HCT116 (cell line): Measurements from ENCODE around the gene PARVG. TPM values are rescaled to one million over a fixed set of nuclear protein-coding genes. Genes with fewer than 3 reads are reported as not detected.

Experiments
- ATAC-seq: fragments of 200-7000 bp; cut with Tn5 transposase; 2 replicates; pipeline ENCODE4 v1.9.1; 2020; ENCODE audit warnings: mild to moderate bottlenecking, moderate library complexity
- BruUV-seq: library from RNA; stranded (reverse); fragments of 400-500 nt; replicated peaks from 2 replicates; lab custom pipeline; 2021; lab: Mats Ljungman, UMichigan
- CTCF ChIA-PET: fragments of 300-600 bp; sonication (Branson Sonifier 250); formaldehyde crosslinking; loops from one replicate; lab custom pipeline; 2021; ENCODE audit warnings: antibody characterized with exemption; lab: Charles Lee
- POLR2A ChIA-PET: fragments of 300-600, 350-600 bp; sonication (Branson Sonifier 250); formaldehyde crosslinking; loops from one replicate; lab custom pipeline; 2021; ENCODE audit warnings: antibody characterized with exemption; lab: Charles Lee
- RAD21 ChIA-PET, 2 experiments: fragments of 300-600 bp; sonication (Branson Sonifier 250); formaldehyde crosslinking; loops; one replicate each; lab custom pipeline; 2023; ENCODE audit warnings: low total read pairs in 2 of 2; ENCODE audit not compliant: uncharacterized antibody in 2 of 2, unreplicated experiment in 2 of 2, low non-redundant PET in 1 of 2; lab: Charles Lee
- DNase-seq: peaks from one replicate; pipeline ENCODE4 v3.0.0-alpha.2; 2010; ENCODE audit warnings: low read depth, low spot score
- H2AFZ ChIP-seq: fragments of 200-600 bp; shearing (Covaris generic), sonication (generic); 2 replicates; pipeline ENCODE4 v1.6.1; 2017; ENCODE audit warnings: low read depth, mixed run types, mixed read lengths, antibody characterized with exemption, low read length; ENCODE audit not compliant: poor library complexity, severe bottlenecking
- H3K27ac ChIP-seq: 2 replicates; pipeline ENCODE4 v1.5.1; 2012; ENCODE audit warnings: low read depth, low read length
- H3K27me3 ChIP-seq: fragments of 200-600 bp; sonication (generic); 2 replicates; pipeline ENCODE4 v1.6.1; 2016; ENCODE audit warnings: mixed run types, low read length, mixed read lengths; ENCODE audit not compliant: insufficient read depth
- H3K36me3 ChIP-seq, 2 experiments: fragments of 200-500 bp in 1 of 2; fragments of 200-600 bp in 1 of 2; sonication (Bioruptor generic) in 1 of 2; sonication (generic) in 1 of 2; 2 replicates each; pipeline versions ENCODE4 v1.5.1 to v1.6.1; 2014 to 2016; ENCODE audit warnings: low read length in 2 of 2, inconsistent platforms in 1 of 2, mixed read lengths in 1 of 2, mixed run types in 1 of 2; ENCODE audit not compliant: insufficient read depth in 2 of 2, control insufficient read depth in 1 of 2
- H3K4me1 ChIP-seq, 2 experiments: fragments of 200-600 bp in 1 of 2; sonication (generic) in 1 of 2; 2 replicates each; pipeline versions ENCODE4 v1.5.1 to v1.6.1; 2012 to 2017; ENCODE audit warnings: low read length in 2 of 2, inconsistent platforms in 1 of 2, mild to moderate bottlenecking in 1 of 2, mixed read lengths in 1 of 2, mixed run types in 1 of 2, moderate library complexity in 1 of 2; ENCODE audit not compliant: insufficient read depth in 2 of 2, control insufficient read depth in 1 of 2
- H3K4me2 ChIP-seq: fragments of 200-600 bp; sonication (generic); 2 replicates; pipeline ENCODE4 v1.6.1; 2017; ENCODE audit warnings: mixed run types, low read length, mixed read lengths
- H3K4me3 ChIP-seq, 2 experiments: fragments of 200-600 bp in 1 of 2; sonication (generic) in 1 of 2; replicated peaks in 1 of 2; 2 replicates each; pipeline ENCODE4 v1.5.1; 2011 to 2016; ENCODE audit warnings: low read length in 2 of 2, control low read depth in 1 of 2, low read depth in 1 of 2, mild to moderate bottlenecking in 1 of 2, mixed read lengths in 1 of 2, mixed run types in 1 of 2
- H3K79me2 ChIP-seq: fragments of 200-600 bp; sonication (generic); 2 replicates; pipeline ENCODE4 v1.6.1; 2017; ENCODE audit warnings: mild to moderate bottlenecking, mixed run types, low read length, moderate library complexity, mixed read lengths; ENCODE audit not compliant: insufficient read depth
- H3K9ac ChIP-seq: fragments of 200-600 bp; sonication (generic); 2 replicates; pipeline ENCODE4 v1.6.1; 2016; ENCODE audit warnings: low read length, mixed read lengths
- H3K9me2 ChIP-seq: fragments of 200-600 bp; sonication (generic), shearing (Covaris generic); 2 replicates; pipeline ENCODE4 v1.6.1; 2017; ENCODE audit warnings: mixed run types, mild to moderate bottlenecking, moderate library complexity; ENCODE audit not compliant: insufficient read depth
- H3K9me3 ChIP-seq, 2 experiments: fragments of 200-500 bp in 1 of 2; fragments of 200-600 bp in 1 of 2; sonication (Bioruptor generic) in 1 of 2; sonication (generic) in 1 of 2; 2 replicates each; pipeline ENCODE4 v1.6.1; 2014 to 2017; ENCODE audit warnings: low read length in 2 of 2, mixed read lengths in 2 of 2, inconsistent platforms in 1 of 2, low read depth in 1 of 2, mild to moderate bottlenecking in 1 of 2, mixed run types in 1 of 2, moderate library complexity in 1 of 2; ENCODE audit not compliant: control insufficient read depth in 1 of 2, insufficient read depth in 1 of 2
- H4K20me1 ChIP-seq: fragments of 200-600 bp; sonication (generic), shearing (Covaris generic); 2 replicates; pipeline ENCODE4 v1.6.1; 2017; ENCODE audit warnings: mixed run types, mild to moderate bottlenecking, moderate library complexity; ENCODE audit not compliant: insufficient read depth
- CBX3 ChIP-seq: IDR thresholded peaks from 2 replicates; pipeline ENCODE4 v1.6.1; 2012; ENCODE audit warnings: low read depth
- EGR1 ChIP-seq: IDR thresholded peaks from 2 replicates; pipeline ENCODE4 v1.6.1; 2012; ENCODE audit warnings: low read depth
- FOSL1 ChIP-seq: IDR thresholded peaks from 2 replicates; pipeline ENCODE4 v1.6.1; 2012; ENCODE audit warnings: low read depth
- JUND ChIP-seq: IDR thresholded peaks from 2 replicates; pipeline ENCODE4 v1.6.1; 2012
- POLR2AphosphoS5 ChIP-seq: IDR thresholded peaks from 2 replicates; pipeline ENCODE4 v1.6.1; 2011; ENCODE audit warnings: mild to moderate bottlenecking, low read depth, low read length, moderate library complexity
- SIN3A ChIP-seq: IDR thresholded peaks from 2 replicates; pipeline ENCODE4 v1.6.1; 2012; ENCODE audit warnings: low read depth
- SP1 ChIP-seq: IDR thresholded peaks from 2 replicates; pipeline ENCODE4 v1.6.1; 2012; ENCODE audit warnings: low read depth
- SRF ChIP-seq: IDR thresholded peaks from 2 replicates; pipeline ENCODE4 v1.6.1; 2012; ENCODE audit warnings: low read depth
- ZNF274 ChIP-seq: fragments of 200-500 bp; sonication (Bioruptor generic); IDR thresholded peaks from 2 replicates; pipeline ENCODE4 v1.6.1; 2014; ENCODE audit warnings: mild to moderate bottlenecking, low read depth, low read length, inconsistent platforms
- intact Hi-C: fragments of 100-400 bp; cut with micrococcal nuclease; formaldehyde crosslinking; loops from 2 replicates; pipeline ENCODE4 v1.10.0; 2022
- total RNA-seq: library from RNA; stranded (reverse); gene quantifications from one replicate; pipeline ENCODE4 v1.2.1, GENCODE V29; 2021; ENCODE audit not compliant: unreplicated experiment
- TF ChIP-seq, protein P1 (sequence below): IDR thresholded peaks from 2 replicates; pipeline ENCODE4 v1.6.1; 2011; ENCODE audit warnings: mild to moderate bottlenecking, low read length, moderate library complexity; ENCODE audit not compliant: insufficient replicate concordance; ENCODE audit errors: extremely low read depth
- TF ChIP-seq, protein P2 (sequence below), 3 experiments: fragments of 200-600 bp in 1 of 3; sonication (generic) in 1 of 3; IDR thresholded peaks in 2 of 3; conservative IDR thresholded peaks in 1 of 3; 2 replicates each; pipeline ENCODE4 v1.5.1; 2012 to 2017; ENCODE audit warnings: low read depth in 2 of 3, low read length in 2 of 3, antibody characterized with exemption in 1 of 3, borderline replicate concordance in 1 of 3, control low read depth in 1 of 3, mild to moderate bottlenecking in 1 of 3, mixed read lengths in 1 of 3, mixed run types in 1 of 3, moderate library complexity in 1 of 3; ENCODE audit not compliant: insufficient read depth in 1 of 3

Gene PARVG
- total RNA-seq, 1 experiment from 2014 or later, result 0.57 TPM

DNA sequence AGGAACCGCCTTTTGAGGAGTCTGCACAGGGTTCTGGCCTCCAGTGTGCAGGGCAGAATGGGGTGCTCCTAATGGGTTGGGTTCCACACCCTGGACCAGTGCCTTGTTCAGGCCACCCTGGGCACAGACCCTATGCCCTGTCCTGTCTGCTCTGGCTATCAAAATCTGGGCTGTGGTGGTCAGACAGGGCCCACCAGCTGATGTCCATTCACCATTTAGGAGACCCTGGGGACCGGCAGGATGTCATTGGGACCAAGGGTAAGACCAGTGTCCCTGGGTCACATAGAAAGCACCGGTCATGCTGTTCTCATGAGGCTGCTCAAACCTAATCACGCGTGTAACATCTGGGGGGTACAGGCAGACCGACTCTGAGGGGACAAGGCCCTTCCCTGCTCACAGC, 37.3 kb downstream of the PARVG start (continued):
- TF ChIP-seq, protein P1, sequence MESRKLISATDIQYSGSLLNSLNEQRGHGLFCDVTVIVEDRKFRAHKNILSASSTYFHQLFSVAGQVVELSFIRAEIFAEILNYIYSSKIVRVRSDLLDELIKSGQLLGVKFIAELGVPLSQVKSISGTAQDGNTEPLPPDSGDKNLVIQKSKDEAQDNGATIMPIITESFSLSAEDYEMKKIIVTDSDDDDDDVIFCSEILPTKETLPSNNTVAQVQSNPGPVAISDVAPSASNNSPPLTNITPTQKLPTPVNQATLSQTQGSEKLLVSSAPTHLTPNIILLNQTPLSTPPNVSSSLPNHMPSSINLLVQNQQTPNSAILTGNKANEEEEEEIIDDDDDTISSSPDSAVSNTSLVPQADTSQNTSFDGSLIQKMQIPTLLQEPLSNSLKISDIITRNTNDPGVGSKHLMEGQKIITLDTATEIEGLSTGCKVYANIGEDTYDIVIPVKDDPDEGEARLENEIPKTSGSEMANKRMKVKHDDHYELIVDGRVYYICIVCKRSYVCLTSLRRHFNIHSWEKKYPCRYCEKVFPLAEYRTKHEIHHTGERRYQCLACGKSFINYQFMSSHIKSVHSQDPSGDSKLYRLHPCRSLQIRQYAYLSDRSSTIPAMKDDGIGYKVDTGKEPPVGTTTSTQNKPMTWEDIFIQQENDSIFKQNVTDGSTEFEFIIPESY, result no peak
- no peak for TF ChIP-seq ZNF274
- no peak for TF ChIP-seq SP1
- TF ChIP-seq POLR2AphosphoS5, result no peak

DNA sequence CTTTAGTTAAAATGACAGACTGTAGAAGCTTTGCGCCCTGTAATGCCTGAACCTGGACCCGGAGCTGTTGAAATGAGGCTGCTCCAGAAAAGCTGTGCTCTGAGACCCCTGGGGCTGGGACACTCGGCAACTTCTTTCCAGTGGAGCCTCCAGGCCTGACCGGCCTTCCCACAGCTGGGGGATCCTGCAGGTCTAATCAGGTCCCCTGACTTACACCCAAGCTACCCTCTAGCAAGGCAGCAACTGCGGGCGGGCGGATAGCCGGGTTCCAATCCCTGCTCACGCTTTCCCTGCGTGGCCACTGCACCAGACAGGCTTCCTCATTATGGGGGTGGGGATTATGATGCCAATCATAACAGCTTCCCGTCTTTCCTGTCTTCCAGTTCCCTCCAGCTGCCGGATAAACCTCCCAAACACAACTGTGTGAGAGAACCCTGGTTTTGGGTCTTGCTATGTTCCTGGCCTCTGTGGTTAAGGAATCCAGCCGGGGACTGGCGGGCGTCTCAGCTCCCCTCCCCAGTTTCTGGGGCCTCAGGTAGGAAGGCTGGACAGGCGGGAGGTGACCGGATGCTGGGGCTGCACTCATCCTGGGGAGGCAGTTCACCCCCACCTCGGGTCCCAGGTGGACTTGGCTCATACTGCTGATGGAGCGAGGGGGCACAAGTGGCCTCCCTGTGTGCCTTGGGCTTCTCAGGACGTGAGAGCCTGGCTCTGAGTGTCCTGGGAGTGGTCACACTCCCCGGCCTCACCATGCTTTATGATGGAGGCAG, 38.6 kb downstream of the PARVG start:
- intact Hi-C loops, result no loop called here
- CTCF ChIA-PET, result no interaction called here
- no peak overlapping the region for H3K4me3 ChIP-seq
- BruUV-seq, result no TSS peak
- no peaks in the 10 kb centered on the region for H4K20me1 ChIP-seq
- no peaks in the 10 kb centered on the region for H3K4me1 ChIP-seq
- RAD21 ChIA-PET, result no interaction called here
- no peaks in the 10 kb centered on the region for H3K9me2 ChIP-seq
- H3K9me3 ChIP-seq, result peaks cover 0 to 6% of the 10 kb centered on the region in 2 experiments; a peak in 1 of 4 replicates
- H3K27ac ChIP-seq, result no peak overlapping the region
- no peaks in the 10 kb centered on the region for H3K36me3 ChIP-seq
- POLR2A ChIA-PET, result no interaction called here
- DNase-seq, result no peak
- H3K4me2 ChIP-seq, result no peak overlapping the region
- no peak overlapping the region for H2AFZ ChIP-seq
- no peak for ATAC-seq
- H3K79me2 ChIP-seq, result no peaks in the 10 kb centered on the region
- no peak overlapping the region for H3K9ac ChIP-seq
- no peaks in the 10 kb centered on the region for H3K27me3 ChIP-seq
- no peak for TF ChIP-seq FOSL1
- no peak for TF ChIP-seq SIN3A
- no peak for TF ChIP-seq CBX3
- TF ChIP-seq SRF, result no peak
- no peak for TF ChIP-seq JUND
- TF ChIP-seq EGR1, result no peak
- TF ChIP-seq, protein P2, sequence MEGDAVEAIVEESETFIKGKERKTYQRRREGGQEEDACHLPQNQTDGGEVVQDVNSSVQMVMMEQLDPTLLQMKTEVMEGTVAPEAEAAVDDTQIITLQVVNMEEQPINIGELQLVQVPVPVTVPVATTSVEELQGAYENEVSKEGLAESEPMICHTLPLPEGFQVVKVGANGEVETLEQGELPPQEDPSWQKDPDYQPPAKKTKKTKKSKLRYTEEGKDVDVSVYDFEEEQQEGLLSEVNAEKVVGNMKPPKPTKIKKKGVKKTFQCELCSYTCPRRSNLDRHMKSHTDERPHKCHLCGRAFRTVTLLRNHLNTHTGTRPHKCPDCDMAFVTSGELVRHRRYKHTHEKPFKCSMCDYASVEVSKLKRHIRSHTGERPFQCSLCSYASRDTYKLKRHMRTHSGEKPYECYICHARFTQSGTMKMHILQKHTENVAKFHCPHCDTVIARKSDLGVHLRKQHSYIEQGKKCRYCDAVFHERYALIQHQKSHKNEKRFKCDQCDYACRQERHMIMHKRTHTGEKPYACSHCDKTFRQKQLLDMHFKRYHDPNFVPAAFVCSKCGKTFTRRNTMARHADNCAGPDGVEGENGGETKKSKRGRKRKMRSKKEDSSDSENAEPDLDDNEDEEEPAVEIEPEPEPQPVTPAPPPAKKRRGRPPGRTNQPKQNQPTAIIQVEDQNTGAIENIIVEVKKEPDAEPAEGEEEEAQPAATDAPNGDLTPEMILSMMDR (IDR thresholded peaks at IDR 0.05 in 2 of 3, conservative IDR thresholded peaks at IDR 0.05 in 1 of 3; ENCODE audit: borderline replicate concordance in 1 of 3, insufficient read depth in 1 of 3, low read depth in 2 of 3, low read length in 2 of 3), result no peak
